ENCODE measurements around the gene TMEM170B. TPM values are rescaled to one million over a fixed set of nuclear protein-coding genes. Genes with fewer than 3 reads are reported as not detected.

TMEM170B gene
- total RNA-seq, 1 experiment from 2014 or later = under 0.01 TPM

GRCh38 chr6:11514672-11515071 is 22.9 kb upstream of the TMEM170B start:
- DNase-seq (ENCODE audit: low read depth in 1 of 2, low spot score in 2 of 2) = no peak
- no peaks in the 10 kb centered on the region for H3K9me3 ChIP-seq (replicated peaks)
- H3K36me3 ChIP-seq = no peaks in the 10 kb centered on the region
- H3K27ac ChIP-seq = no peak overlapping the region
- H3K4me1 ChIP-seq (replicated peaks) = no peaks in the 10 kb centered on the region
- no peak overlapping the region for H3K4me3 ChIP-seq
- H3K27me3 ChIP-seq (replicated peaks) = peaks cover 10% of the 10 kb centered on the region; the same call in 1 of the 2 replicates

GRCh38 chr6:11515763-11516162 is 21.8 kb upstream of the TMEM170B start:
- Histone ChIP-seq H3K27me3 (replicated peaks) (peaks cover 10% of the 10 kb centered on the region; the same call in 1 of the 2 replicates), H3K36me3 (no peaks in the 10 kb centered on the region), H3K4me1 (replicated peaks) (no peaks in the 10 kb centered on the region), H3K9me3 (replicated peaks) (no peaks in the 10 kb centered on the region), H3K27ac (no peak overlapping the region), H3K4me3 (no peak overlapping the region)
- no peak for DNase-seq (ENCODE audit: low read depth in 1 of 2, low spot score in 2 of 2)

- H3K27me3 ChIP-seq (replicated peaks) = no peaks in the 10 kb centered on the region
- H3K9me3 ChIP-seq (replicated peaks) = no peaks in the 10 kb centered on the region
- H3K27ac ChIP-seq = no peak overlapping the region
- no peaks in the 10 kb centered on the region for H3K36me3 ChIP-seq
- no peak for DNase-seq (ENCODE audit: low read depth in 1 of 2, low spot score in 2 of 2)
- H3K4me1 ChIP-seq (replicated peaks) = no peaks in the 10 kb centered on the region
- H3K4me3 ChIP-seq = no peak overlapping the region
These were observed 14.5 kb upstream of the TMEM170B start for GRCh38 chr6:11522812-11523605.

GRCh38 chr6:11525468-11526155 is 11.9 kb upstream of the TMEM170B start:
- H3K9me3 ChIP-seq (replicated peaks) = no peaks in the 10 kb centered on the region
- no peaks in the 10 kb centered on the region for H3K4me1 ChIP-seq (replicated peaks)
- H3K36me3 ChIP-seq = no peaks in the 10 kb centered on the region
- H3K4me3 ChIP-seq = no peak overlapping the region
- 0 out of 2 replicates have a peak, but pooled peaks cover 2% of the 10 kb centered on the region for H3K27me3 ChIP-seq (replicated peaks)
- DNase-seq (ENCODE audit: low read depth in 1 of 2, low spot score in 2 of 2) = no peak
- no peak overlapping the region for H3K27ac ChIP-seq

DNA sequence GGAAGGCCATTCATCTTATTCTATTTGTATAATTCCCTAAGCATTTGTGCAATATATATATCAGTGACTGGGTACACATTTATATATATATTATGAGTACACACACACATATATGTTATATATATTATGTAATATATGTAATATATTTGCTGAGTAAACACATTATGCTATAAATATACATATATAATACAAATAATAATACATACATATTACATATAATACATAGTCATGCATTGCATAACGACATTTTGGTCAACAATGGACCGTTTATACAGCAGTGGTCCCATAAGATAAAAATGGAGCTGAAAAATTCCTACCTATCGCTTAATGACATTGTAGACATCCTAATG is 11.4 kb upstream of the TMEM170B start:
- Histone ChIP-seq H3K4me1 (replicated peaks) (no peaks in the 10 kb centered on the region), H3K36me3 (no peaks in the 10 kb centered on the region), H3K27me3 (replicated peaks) (0 out of 2 replicates have a peak, but pooled peaks cover 2% of the 10 kb centered on the region), H3K9me3 (replicated peaks) (no peaks in the 10 kb centered on the region), H3K4me3 (no peak overlapping the region), H3K27ac (no peak overlapping the region)
- no peak for DNase-seq (ENCODE audit: low read depth in 1 of 2, low spot score in 2 of 2)

DNA sequence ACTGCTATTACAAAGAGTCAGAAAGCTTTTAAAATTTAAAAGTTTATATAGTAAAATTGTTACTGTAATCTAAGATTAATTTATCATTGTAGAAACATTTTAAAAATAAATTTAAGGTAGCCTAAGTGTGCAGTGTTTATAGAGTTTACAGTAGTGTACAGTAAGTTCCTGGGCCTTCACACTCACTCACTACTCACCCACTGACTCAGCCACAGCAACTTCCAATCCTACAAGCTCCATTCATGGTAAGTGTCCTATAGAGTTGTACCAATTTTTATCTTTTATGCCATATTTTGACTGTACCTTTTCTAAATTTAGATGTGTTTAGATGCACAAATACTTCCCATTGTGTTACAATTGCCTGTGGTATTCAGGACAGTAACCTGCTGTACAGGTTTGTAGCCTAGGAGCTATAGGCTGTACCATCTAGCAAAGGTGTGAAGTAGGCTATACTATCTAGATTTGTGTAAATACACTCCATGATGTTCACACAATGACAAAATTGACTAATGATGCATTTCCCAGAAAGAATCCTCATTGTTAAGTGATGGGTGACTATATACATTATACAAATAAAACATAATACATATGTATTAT is 10.2 kb upstream of the TMEM170B start:
- no peak overlapping the region for H3K27ac ChIP-seq
- DNase-seq (ENCODE audit: low read depth in 1 of 2, low spot score in 2 of 2) = no peak

DNA sequence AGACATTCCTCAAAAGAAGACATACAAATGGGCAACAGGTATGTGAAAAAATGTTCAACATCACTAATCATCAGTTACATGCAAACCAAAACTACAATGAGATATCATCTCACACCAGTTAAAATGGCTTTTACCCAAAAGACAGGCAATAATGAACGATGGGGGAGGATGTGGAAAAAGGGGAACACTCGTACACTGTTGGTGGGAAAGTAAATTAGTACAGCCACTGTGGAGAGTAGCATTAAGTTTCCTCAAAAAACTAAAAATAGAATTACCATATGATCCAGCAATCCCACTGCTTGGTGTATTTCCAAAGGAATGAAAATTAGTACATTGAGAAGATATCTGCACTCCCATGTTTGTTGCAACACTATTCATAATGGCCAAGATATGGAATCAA is 8.6 kb upstream of the TMEM170B start:
- no peak overlapping the region for H3K4me3 ChIP-seq
- no peak for DNase-seq (ENCODE audit: low read depth in 1 of 2, low spot score in 2 of 2)
- H3K36me3 ChIP-seq = no peaks in the 10 kb centered on the region
- no peaks in the 10 kb centered on the region for H3K9me3 ChIP-seq (replicated peaks)
- H3K27ac ChIP-seq = no peak overlapping the region
- H3K27me3 ChIP-seq (replicated peaks) = peaks cover 8% of the 10 kb centered on the region; the same call in 1 of the 2 replicates
- H3K4me1 ChIP-seq (replicated peaks) = no peaks in the 10 kb centered on the region

More for the DNA sequence above, 10.2 kb upstream of the TMEM170B start:
- no peaks in the 10 kb centered on the region for H3K36me3 ChIP-seq
- H3K9me3 ChIP-seq (replicated peaks) = no peaks in the 10 kb centered on the region
- H3K4me1 ChIP-seq (replicated peaks) = no peaks in the 10 kb centered on the region
- H3K27me3 ChIP-seq (replicated peaks) = 0 out of 2 replicates have a peak, but pooled peaks cover 2% of the 10 kb centered on the region
- H3K4me3 ChIP-seq = no peak overlapping the region

DNA sequence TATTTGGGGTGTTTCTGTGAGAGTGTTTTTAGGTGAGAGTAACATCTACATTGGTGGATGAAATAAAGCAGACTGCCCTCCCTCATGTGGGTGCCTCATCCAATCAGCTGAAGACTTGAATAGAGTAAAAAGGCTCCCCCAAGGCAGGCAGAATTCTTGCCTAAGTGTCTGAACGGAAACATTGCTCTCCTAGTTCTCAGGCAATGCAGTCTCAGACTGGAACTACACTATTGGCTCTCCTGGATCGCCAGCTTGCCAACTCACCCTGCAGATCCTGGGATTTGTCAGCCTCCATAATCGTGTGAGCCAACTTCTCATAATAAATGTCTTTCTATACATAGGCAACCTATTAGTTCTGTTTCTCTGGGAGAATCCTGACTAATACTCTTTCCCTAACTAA is 5.5 kb upstream of the TMEM170B start:
- no peak for DNase-seq (ENCODE audit: low read depth in 1 of 2, low spot score in 2 of 2)
- Histone ChIP-seq H3K9me3 (replicated peaks) (no peaks in the 10 kb centered on the region), H3K4me1 (replicated peaks) (peaks cover 5% of the 10 kb centered on the region), H3K27me3 (replicated peaks) (peaks cover 23% of the 10 kb centered on the region), H3K36me3 (no peaks in the 10 kb centered on the region), H3K4me3 (no peak overlapping the region), H3K27ac (no peak overlapping the region)

DNA sequence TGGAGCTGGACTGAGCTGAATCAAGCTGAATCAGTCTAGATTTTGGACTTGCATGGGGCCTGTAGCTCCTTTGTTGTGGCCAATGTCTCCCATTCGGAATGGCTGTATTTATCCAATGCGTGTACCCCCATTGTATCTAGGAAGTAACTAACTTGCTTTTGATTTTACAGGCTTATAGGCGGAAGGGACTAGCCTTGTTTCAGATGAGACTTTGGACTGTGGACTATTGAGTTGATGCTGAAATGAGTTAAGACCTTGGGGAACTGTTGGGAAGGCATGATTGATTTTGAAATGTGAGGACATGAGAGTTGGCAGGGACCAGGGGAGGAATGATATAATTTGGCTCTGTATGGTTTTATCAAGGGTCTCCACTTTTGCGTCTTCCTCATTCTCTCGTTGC is 3.0 kb upstream of the TMEM170B start:
- Histone ChIP-seq H3K9me3 (replicated peaks) (no peaks in the 10 kb centered on the region), H3K4me1 (replicated peaks) (peaks cover 20% of the 10 kb centered on the region), H3K27me3 (replicated peaks) (peaks cover 47% of the 10 kb centered on the region), H3K27ac (no peak overlapping the region), H3K36me3 (no peaks in the 10 kb centered on the region), H3K4me3 (no peak overlapping the region)
- DNase-seq (ENCODE audit: low read depth in 1 of 2, low spot score in 2 of 2) = no peak

DNA sequence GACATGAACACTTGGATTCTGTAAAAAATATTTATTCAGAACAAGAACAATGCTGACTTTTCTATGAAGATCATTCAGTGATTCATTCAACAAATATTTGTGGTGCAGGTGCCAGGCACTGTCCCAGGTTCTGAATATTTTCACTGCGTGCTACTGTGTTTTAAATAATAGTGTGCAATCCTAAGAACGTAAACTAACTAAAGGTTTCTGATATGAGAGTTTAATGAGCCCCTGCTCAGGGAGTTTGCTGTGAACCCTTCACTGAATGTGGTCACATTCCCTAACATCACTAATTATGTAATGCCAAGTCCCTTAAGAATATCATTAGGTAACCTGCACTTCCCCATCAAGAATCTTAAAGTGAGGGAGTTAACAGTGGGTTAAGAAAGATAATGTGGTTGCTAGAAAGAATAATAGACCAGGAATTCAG is 1.7 kb upstream of the TMEM170B start:
- H3K27me3 ChIP-seq (replicated peaks) = peaks cover 48% of the 10 kb centered on the region
- no peaks in the 10 kb centered on the region for H3K36me3 ChIP-seq
- H3K9me3 ChIP-seq (replicated peaks) = no peaks in the 10 kb centered on the region
- no peak overlapping the region for H3K4me3 ChIP-seq
- peaks cover 20% of the 10 kb centered on the region for H3K4me1 ChIP-seq (replicated peaks)
- no peak overlapping the region for H3K27ac ChIP-seq
- peak in 1 of 2 experiments; percentile 48 for DNase-seq (ENCODE audit: low read depth in 1 of 2, low spot score in 2 of 2)

DNA sequence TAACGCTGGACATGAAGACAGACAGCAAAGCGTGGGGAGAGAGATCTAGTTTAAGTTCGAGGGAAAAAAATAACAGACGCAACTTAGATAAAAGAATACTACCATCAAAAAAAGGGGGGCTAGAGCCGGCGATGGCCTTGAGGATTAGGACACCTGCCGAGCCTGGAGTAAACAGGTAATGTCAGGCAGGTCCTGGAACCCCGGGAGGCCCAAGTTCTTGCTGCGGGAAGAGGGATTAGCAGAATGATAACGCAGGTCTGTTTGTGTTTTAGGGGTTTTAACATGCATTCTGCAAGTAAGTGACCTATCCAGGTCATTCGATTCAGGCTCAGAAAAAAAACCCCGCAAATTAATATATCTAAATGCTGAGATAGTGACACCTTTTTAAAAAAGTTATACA is 754 bp upstream of the TMEM170B start:
- Histone ChIP-seq H3K27me3 (replicated peaks) (peaks cover 48% of the 10 kb centered on the region), H3K9me3 (replicated peaks) (no peaks in the 10 kb centered on the region), H3K4me3 (peak overlapping the region; percentile 55), H3K4me1 (replicated peaks) (peaks cover 20% of the 10 kb centered on the region), H3K36me3 (no peaks in the 10 kb centered on the region), H3K27ac (no peak overlapping the region)
- no peak for DNase-seq (ENCODE audit: low read depth in 1 of 2, low spot score in 2 of 2)

- DNase-seq (ENCODE audit: low read depth in 1 of 2, low spot score in 2 of 2) = no peak
- Histone ChIP-seq H3K4me1 (replicated peaks) (peaks cover 20% of the 10 kb centered on the region), H3K27me3 (replicated peaks) (peaks cover 59% of the 10 kb centered on the region), H3K36me3 (no peaks in the 10 kb centered on the region), H3K4me3 (peak overlapping the region; percentile 55), H3K27ac (no peak overlapping the region), H3K9me3 (replicated peaks) (no peaks in the 10 kb centered on the region)
These were observed 686 bp downstream of the TMEM170B start for GRCh38 chr6:11538052-11538818.

DNA sequence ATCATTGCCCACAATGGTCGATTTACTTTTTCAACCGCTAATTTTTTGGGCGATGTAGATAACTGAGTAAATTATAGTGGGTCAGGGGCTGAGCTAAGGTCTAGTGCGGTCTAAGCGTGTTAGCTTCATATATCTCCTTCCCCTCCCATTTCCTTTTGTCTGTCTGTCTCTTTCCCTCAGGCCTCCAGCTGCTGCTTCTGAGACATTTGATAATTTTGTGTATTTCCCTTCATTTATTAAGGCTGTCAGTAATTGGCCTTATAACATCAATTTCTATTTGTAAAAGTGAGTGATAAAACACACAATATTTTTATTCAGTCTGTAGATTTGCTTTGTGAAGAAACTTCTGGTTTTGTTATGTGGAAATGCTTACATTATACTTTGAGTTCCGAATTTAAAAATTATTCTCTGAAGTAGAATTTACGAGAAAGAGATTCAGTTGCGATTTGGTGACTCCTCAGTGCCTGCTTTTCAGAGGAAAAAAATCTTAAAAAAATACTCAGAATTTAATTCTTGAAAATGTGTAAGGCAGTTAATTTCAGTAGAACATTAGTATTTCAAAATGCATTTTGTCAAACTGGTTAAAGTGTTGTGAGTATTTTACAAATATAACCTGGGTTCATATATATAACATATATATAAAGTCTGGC is 1.4 kb downstream of the TMEM170B start:
- Histone ChIP-seq H3K27me3 (replicated peaks) (peaks cover 61% of the 10 kb centered on the region), H3K4me1 (replicated peaks) (peaks cover 20% of the 10 kb centered on the region), H3K9me3 (replicated peaks) (no peaks in the 10 kb centered on the region), H3K27ac (no peak overlapping the region), H3K4me3 (no peak overlapping the region), H3K36me3 (no peaks in the 10 kb centered on the region)
- DNase-seq (ENCODE audit: low read depth in 1 of 2, low spot score in 2 of 2) = no peak
